GM18907 (cell line): ENCODE measurements around the gene COL5A3.

Experiments used
- ATAC-seq: cut with Tn5 transposase; IDR thresholded peaks from one replicate; pipeline ENCODE4 v1.9.1; 2021; ENCODE audit warnings: mild to moderate bottlenecking, moderate library complexity; ENCODE audit not compliant: unreplicated experiment

The COL5A3 gene

DNA sequence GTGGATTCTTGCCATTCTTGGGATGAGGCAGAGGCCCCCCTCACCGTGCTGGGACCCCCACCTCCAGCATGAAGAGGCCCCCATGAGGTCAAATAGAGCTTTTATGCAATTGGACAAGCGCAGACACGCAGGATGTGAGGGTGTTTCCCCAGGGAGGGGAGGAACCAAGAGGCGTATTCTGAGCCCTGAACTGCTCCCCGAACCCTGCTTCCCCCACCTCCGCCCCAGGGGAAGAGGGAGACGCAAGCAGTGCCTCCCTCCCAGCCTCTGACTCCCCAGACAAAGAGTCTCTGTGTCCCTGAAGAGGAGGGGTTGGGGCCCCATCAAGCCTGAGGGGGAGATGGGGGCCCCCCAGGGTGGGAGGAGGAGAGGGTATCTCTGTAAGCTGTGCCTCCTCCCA, 1.7 kb upstream of the COL5A3 start:
- ATAC-seq = no peak

DNA sequence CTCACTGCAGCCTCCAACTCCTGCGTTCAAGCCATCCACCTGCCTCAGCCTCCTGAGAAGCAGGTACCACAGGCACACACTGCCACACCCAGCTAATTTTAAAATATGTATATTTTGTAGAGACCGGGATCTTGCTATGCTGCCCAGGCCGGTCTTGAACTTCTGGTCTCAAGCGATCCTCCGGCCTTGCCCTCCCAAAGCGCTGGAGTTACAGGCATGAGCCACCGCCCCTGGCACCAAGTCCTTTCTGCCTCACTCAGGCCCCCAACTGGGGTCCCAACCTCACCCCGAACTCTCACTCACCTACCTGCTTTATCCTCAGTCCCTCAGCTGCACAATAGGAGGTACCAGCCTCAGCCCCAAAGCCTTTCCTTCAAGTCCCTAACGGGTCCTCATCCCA, 635 bp upstream of the COL5A3 start:
- ATAC-seq = no peak

DNA sequence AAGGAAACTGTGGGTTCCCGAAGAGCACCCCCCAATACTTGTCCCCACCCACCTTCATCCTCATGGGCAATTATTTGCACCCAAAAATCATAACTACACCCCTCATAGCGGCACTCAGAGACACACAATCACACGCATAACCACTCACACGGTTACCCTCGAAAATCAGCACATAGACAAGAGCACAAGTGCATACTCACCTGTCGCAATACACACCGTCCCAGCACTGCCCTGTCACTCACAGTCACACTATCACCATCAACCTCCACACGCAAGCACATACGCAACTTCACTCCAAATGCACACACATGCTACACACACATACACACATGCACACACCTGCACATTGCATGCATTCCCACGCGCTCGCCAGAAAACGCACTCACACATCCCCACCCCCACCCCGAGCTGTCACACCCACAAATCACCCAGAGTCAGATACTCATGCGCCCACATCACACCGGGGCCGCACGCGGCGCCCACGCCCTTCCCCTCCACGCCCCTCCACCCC, 535 bp downstream of the COL5A3 start:
- ATAC-seq = no peak

GRCh38 chr19:10008184-10008765, 2.0 kb downstream of the COL5A3 start:
- no peak for ATAC-seq

GRCh38 chr19:10007371-10008183, 2.7 kb downstream of the COL5A3 start:
- ATAC-seq = no peak

GRCh38 chr19:10006752-10007323, 3.5 kb downstream of the COL5A3 start:
- ATAC-seq = no peak

- no peak for ATAC-seq
These were observed 4.0 kb downstream of the COL5A3 start for GRCh38 chr19:10006335-10006708.

DNA sequence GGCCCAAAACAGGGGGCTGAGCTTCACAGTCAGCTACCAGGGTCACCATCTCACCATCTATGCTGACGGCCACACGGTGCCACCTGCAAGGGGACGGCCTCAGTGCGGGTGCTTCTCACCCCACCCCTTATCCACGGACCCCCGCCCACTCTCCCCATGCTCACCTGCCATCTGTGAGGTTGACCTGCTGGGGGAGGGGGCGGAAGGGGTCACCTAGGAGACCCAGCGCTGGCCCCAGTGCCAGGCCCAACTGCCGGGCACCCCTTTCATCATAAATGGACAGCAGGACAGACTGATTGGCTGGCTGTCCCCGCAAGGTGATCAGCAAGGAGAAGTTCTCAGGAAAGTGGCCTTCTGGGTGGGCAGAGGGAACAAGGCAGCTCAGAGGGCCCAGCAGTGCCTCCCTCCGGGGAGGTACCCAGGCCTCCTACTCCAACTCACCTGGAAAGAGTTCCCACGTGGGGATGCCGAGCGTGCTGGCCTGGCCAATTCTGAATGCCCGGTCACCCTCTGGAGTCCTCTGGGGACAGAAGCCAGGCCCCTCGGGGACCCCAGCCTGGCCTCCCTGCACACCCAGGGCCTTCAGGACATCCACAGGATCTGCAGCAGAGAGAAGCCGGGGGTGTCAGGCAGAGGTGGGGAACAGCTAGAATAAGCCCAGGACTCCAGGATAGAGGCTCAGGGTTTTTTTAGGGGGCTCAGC, 4.5 kb downstream of the COL5A3 start:
- ATAC-seq = no peak

DNA sequence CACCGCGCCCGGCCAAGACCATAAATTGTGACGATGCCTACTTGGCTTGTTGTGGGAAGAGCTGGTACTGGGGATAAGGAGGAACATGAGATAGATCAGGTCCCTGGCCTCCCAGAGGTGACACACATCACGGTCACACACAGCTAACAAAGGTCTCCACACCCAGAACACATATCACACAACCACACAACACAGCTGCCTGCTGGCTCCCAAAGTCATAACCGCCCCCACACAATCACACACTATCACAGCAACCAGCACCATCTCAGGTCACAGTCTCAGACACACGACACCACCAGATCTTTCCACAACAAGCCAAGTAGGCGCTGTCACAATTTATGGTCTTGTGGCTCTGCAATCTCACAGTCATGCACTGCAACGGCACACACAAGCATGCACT, 5.7 kb downstream of the COL5A3 start:
- ATAC-seq = no peak

GRCh38 chr19:10003271-10003670, 7.0 kb downstream of the COL5A3 start:
- no peak for ATAC-seq

GRCh38 chr19:10001899-10002298, 8.4 kb downstream of the COL5A3 start:
- no peak for ATAC-seq

DNA sequence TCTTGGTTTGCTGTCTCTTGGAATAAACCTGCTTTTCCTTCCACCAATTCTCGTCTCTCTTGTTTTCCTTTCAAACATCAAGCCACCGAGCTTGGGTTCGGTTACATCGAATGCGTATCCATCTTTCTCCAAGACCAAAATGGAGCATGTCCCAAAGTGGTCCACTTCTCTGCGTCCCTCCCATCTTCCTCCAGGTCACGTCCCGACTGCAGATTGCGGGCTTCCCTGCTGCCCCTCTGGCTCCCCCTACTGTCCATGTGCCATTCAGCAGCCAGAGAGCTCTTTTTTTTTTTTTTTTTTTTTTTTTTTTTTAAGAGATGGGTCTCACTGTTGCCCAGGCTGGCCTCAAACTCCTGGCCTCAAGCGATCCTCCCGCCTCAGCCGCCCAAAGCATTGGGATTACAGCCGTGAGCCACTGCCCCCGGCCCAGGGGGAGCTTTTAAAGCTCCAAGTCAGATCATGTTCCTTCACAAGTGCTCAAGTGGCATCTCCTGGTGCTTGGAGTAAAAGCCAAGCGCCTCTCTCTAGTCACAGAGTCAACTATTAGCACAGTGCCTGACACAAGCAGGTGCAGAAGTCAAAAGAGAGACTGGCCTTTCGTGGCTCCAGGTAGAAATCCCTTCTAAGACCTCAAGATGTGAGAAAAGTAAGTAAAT, 10.0 kb downstream of the COL5A3 start:
- no peak for ATAC-seq

- no peak for ATAC-seq
These were observed 13.8 kb downstream of the COL5A3 start for GRCh38 chr19:9996541-9996940.

DNA sequence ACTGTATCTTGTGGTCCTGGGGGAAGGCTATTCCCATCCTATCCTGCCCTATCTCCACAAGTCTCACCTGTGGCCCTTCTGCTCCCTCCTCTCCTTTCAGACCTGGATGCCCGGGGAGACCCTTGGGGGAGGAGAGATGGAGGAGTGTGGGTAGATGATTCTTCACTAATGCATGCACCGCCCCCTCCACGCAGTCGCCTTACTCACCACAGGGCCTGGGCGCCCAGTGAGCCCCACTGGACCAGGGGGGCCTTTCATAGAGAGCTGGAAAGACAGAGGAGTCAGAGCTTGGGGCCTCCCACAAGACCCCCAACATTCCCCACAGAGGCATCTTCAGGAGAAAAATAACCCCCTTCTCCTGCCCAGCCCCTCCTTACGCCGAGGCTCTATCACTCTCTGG, 14.3 kb downstream of the COL5A3 start:
- no peak for ATAC-seq

- ATAC-seq = no peak
These were observed 15.2 kb downstream of the COL5A3 start for GRCh38 chr19:9995084-9995483.

- ATAC-seq = no peak
These were observed 18.7 kb downstream of the COL5A3 start for GRCh38 chr19:9991425-9992191.

DNA sequence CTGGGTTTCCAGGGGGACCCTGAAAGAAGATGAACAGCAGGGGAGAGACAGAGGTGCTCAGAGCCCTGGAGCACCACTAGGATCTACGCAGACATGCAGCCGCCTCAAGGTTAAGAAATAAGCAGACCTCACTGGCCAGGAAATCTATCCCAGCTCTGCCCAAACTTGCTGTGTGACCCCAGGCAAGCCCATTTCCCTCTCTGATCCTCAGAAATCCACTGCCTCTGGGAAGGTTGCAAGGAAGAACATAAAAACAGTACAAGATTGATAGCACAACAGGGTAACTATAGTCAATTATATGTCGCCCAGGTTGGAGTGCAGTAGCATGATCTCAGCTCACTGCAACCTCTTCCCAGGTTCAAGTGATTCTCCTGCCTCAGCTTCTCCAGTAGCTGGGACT, 20.8 kb downstream of the COL5A3 start:
- no peak for ATAC-seq

DNA sequence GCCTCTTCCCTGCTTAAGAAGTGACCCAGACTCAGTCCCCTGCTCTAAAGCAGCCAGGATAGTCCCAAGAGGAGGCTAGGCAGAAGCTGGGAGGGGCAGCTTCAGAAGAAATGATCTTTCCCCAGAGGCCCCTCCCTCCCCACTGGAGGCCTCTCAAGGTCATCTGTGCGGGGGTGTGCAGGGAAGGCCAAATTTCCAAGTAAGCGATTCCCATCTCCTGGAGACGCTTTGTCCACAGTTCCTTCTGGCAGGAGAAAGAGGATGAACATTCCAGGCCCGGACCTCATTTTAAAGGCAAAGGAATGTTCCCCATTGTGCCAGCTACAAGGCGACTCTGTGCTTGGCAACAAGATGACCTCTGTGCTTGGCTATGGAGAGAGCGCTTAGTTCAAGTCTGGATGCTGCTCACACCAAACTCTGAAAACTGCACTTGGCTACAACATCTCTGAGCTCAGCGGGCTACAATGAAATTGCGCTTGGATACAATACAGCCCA, 23.5 kb downstream of the COL5A3 start:
- no peak for ATAC-seq

- ATAC-seq = no peak
These were observed 28.7 kb downstream of the COL5A3 start for GRCh38 chr19:9981406-9982260.
